DOHH2 (cell line): Measurements from ENCODE around the gene RUNX1.

Source experiments
- H3F3A ChIP-seq: fragments of 200-600 bp; sonication (generic), shearing (Covaris generic); 2 replicates; pipeline ENCODE4 v1.6.0; 2016; ENCODE audit warnings: antibody characterized with exemption, mild to moderate bottlenecking; ENCODE audit not compliant: control insufficient read depth, insufficient read depth
- H3K27ac ChIP-seq: fragments of 200-600 bp; sonication (generic); 2 replicates; pipeline ENCODE4 v1.5.1; 2014; ENCODE audit warnings: low read depth, mild to moderate bottlenecking, low read length, moderate library complexity
- H3K27me3 ChIP-seq: fragments of 200-600 bp; sonication (generic); 2 replicates; pipeline ENCODE4 v1.6.1; 2014; ENCODE audit warnings: mild to moderate bottlenecking, low read length, mixed read lengths; ENCODE audit not compliant: control insufficient read depth
- H3K36me3 ChIP-seq: fragments of 200-600 bp; sonication (generic); 2 replicates; pipeline ENCODE4 v1.6.1; 2014; ENCODE audit warnings: mild to moderate bottlenecking, low read length, moderate library complexity, mixed read lengths; ENCODE audit not compliant: control insufficient read depth
- H3K4me1 ChIP-seq: fragments of 200-600 bp; sonication (generic); 2 replicates; pipeline ENCODE4 v1.6.1; 2014; ENCODE audit warnings: mild to moderate bottlenecking, low read length, mixed read lengths; ENCODE audit not compliant: control insufficient read depth
- H3K4me2 ChIP-seq: fragments of 200-600 bp; sonication (generic); 2 replicates; pipeline ENCODE4 v1.6.0; 2014; ENCODE audit warnings: mild to moderate bottlenecking, low read length, moderate library complexity
- H3K4me3 ChIP-seq: fragments of 200-600 bp; sonication (generic); 2 replicates; pipeline ENCODE4 v1.5.1; 2014; ENCODE audit warnings: mild to moderate bottlenecking, low read length, mixed read lengths
- H3K79me2 ChIP-seq: fragments of 200-600 bp; sonication (generic); 2 replicates; pipeline ENCODE4 v1.6.1; 2014; ENCODE audit warnings: mild to moderate bottlenecking, low read length, mixed read lengths; ENCODE audit not compliant: control insufficient read depth
- H3K9me2 ChIP-seq: fragments of 200-600 bp; sonication (generic); replicated peaks from 2 replicates; pipeline ENCODE4 v1.6.1; 2014; ENCODE audit warnings: mild to moderate bottlenecking, low read length, mixed read lengths; ENCODE audit not compliant: control insufficient read depth
- H3K9me3 ChIP-seq: fragments of 200-600 bp; sonication (generic); 2 replicates; pipeline ENCODE4 v1.6.1; 2014; ENCODE audit warnings: antibody characterized with exemption, low read length, mixed read lengths; ENCODE audit not compliant: control insufficient read depth, insufficient read depth
- H4K20me1 ChIP-seq: fragments of 200-600 bp; sonication (generic); 2 replicates; pipeline ENCODE4 v1.6.0; 2014; ENCODE audit warnings: low read depth, mild to moderate bottlenecking, antibody characterized with exemption, low read length, moderate library complexity; ENCODE audit not compliant: control insufficient read depth, insufficient read depth
- CTCF ChIP-seq: fragments of 200-600 bp; sonication (generic); IDR thresholded peaks from one replicate; pipeline ENCODE4 v1.5.1; 2014; ENCODE audit warnings: antibody characterized with exemption, mild to moderate bottlenecking, low read depth, low read length; ENCODE audit not compliant: poor library complexity, severe bottlenecking
- EZH2phosphoT487 ChIP-seq: fragments of 200-600 bp; sonication (generic); IDR thresholded peaks from 2 replicates; pipeline ENCODE4 v1.6.1; 2017; ENCODE audit warnings: borderline replicate concordance, mild to moderate bottlenecking, antibody characterized with exemption, low read length, moderate library complexity, mixed read lengths

Gene RUNX1

GRCh38 chr21:34877485-34878128 lies 171.5 kb downstream of the RUNX1 start:
- H3F3A ChIP-seq, result peaks cover 2% of the 10 kb centered on the region; the same call in 1 of the 2 replicates
- H3K9me2 ChIP-seq, result no peaks in the 10 kb centered on the region
- H3K79me2 ChIP-seq, result peaks cover 92% of the 10 kb centered on the region
- H3K4me1 ChIP-seq, result peaks cover 57% of the 10 kb centered on the region
- no peaks in the 10 kb centered on the region for H3K27me3 ChIP-seq
- no peak overlapping the region for H3K4me3 ChIP-seq
- TF ChIP-seq CTCF (no peak), EZH2phosphoT487 (no peak)
- H4K20me1 ChIP-seq, result peaks cover 26% of the 10 kb centered on the region; the same call in 1 of the 2 replicates
- no peaks in the 10 kb centered on the region for H3K9me3 ChIP-seq
- peaks cover 92% of the 10 kb centered on the region for H3K36me3 ChIP-seq
- H3K4me2 ChIP-seq, result no peak overlapping the region
- no peak overlapping the region for H3K27ac ChIP-seq

GRCh38 chr21:34875830-34876229 lies 173.3 kb downstream of the RUNX1 start:
- Histone ChIP-seq H3F3A (0 out of 2 replicates have a peak, but pooled peaks cover 2% of the 10 kb centered on the region), H3K27ac (no peak overlapping the region), H4K20me1 (peaks cover 26% of the 10 kb centered on the region; the same call in 1 of the 2 replicates), H3K9me3 (no peaks in the 10 kb centered on the region), H3K36me3 (peaks cover 84% of the 10 kb centered on the region), H3K79me2 (peaks cover 79% of the 10 kb centered on the region), H3K9me2 (no peaks in the 10 kb centered on the region), H3K4me2 (peak overlapping the region; percentile 56; the same call in 1 of the 2 replicates), H3K4me1 (peaks cover 40% of the 10 kb centered on the region), H3K4me3 (no peak overlapping the region), H3K27me3 (no peaks in the 10 kb centered on the region)
- TF ChIP-seq EZH2phosphoT487 (no peak), CTCF (no peak)

- peak overlapping the region; percentile 39; the same call in 1 of the 2 replicates for H3K4me3 ChIP-seq
- peaks cover 45% of the 10 kb centered on the region for H3K4me1 ChIP-seq
- TF ChIP-seq EZH2phosphoT487 (no peak), CTCF (no peak)
- peaks cover 75% of the 10 kb centered on the region for H3K79me2 ChIP-seq
- H3K9me2 ChIP-seq, result no peaks in the 10 kb centered on the region
- H3F3A ChIP-seq, result 0 out of 2 replicates have a peak, but pooled peaks cover 2% of the 10 kb centered on the region
- peaks cover 81% of the 10 kb centered on the region for H3K36me3 ChIP-seq
- H3K4me2 ChIP-seq, result peak overlapping the region; percentile 56
- no peaks in the 10 kb centered on the region for H3K27me3 ChIP-seq
- H3K9me3 ChIP-seq, result no peaks in the 10 kb centered on the region
- peaks cover 26% of the 10 kb centered on the region; the same call in 1 of the 2 replicates for H4K20me1 ChIP-seq
- H3K27ac ChIP-seq, result peak overlapping the region; percentile 13
These were observed 174.2 kb downstream of the RUNX1 start for GRCh38 chr21:34874684-34875513.
